ENCODE data around the gene RPA3. TPM values are rescaled to one million over a fixed set of nuclear protein-coding genes. Genes with fewer than 3 reads are reported as not detected.

RPA3 gene
- total RNA-seq, 1 experiment from 2014 or later: 87.5 TPM

DNA sequence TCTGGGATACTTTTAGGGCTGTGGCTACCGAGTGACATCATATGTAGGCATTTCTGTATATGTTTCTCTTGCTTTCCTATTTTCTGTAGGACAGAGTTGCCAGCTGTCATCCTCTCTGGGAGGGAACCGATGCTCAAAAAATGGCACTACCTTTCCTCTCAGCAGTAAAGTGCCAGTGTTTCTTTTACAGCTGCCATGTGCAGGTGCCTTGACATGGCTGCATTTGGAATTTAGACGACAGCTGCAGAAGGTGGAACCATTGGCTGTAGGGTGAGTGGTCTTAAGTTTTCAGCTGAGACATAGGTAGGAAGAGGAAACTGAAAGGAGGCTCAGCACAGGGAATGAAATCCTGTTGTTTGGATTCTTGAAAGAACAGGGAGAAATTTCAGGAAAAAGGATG lies 20.2 kb upstream of the RPA3 start:
- Histone ChIP-seq H3K4me3 (replicated peaks in 1 of 2; ENCODE audit: low read depth in 1 of 2, low read length in 2 of 2) (no peak overlapping the region), H4K20me1 (ENCODE audit: insufficient read depth) (no peaks in the 10 kb centered on the region), H3K4me1 (ENCODE audit: control insufficient read depth in 1 of 2, insufficient read depth in 2 of 2, low read length in 2 of 2) (no peaks in the 10 kb centered on the region), H3K9me3 (ENCODE audit: control insufficient read depth in 1 of 2, insufficient read depth in 1 of 2, low read depth in 1 of 2, low read length in 2 of 2) (no peaks in the 10 kb centered on the region), H3K36me3 (ENCODE audit: control insufficient read depth in 1 of 2, insufficient read depth in 2 of 2, low read length in 2 of 2) (no peaks in the 10 kb centered on the region), H3K27ac (ENCODE audit: low read depth, low read length) (no peak overlapping the region), H3K79me2 (ENCODE audit: insufficient read depth, low read length) (no peaks in the 10 kb centered on the region), H3K4me2 (ENCODE audit: low read length) (no peak overlapping the region), H3K27me3 (ENCODE audit: insufficient read depth, low read length) (no peaks in the 10 kb centered on the region), H3K9ac (ENCODE audit: low read length) (no peak overlapping the region), H3K9me2 (ENCODE audit: insufficient read depth) (no peaks in the 10 kb centered on the region), H2AFZ (ENCODE audit: low read depth, low read length, poor library complexity, severe bottlenecking) (no peak overlapping the region)
- TF ChIP-seq, protein P1, sequence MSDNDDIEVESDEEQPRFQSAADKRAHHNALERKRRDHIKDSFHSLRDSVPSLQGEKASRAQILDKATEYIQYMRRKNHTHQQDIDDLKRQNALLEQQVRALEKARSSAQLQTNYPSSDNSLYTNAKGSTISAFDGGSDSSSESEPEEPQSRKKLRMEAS (IDR thresholded peaks at IDR 0.05): no peak
- no peak for TF ChIP-seq EGR1 (IDR thresholded peaks at IDR 0.05; ENCODE audit: low read depth)
- TF ChIP-seq FOSL1 (IDR thresholded peaks at IDR 0.05; ENCODE audit: low read depth): no peak
- no peak for TF ChIP-seq ELF1 (IDR thresholded peaks at IDR 0.05; ENCODE audit: borderline replicate concordance, low read depth)
- TF ChIP-seq EZH2 (IDR thresholded peaks at IDR 0.05): no peak
- TF ChIP-seq CEBPB (IDR thresholded peaks at IDR 0.05; ENCODE audit: low read depth): no peak
- TF ChIP-seq CBX3 (IDR thresholded peaks at IDR 0.05; ENCODE audit: low read depth): no peak
- BruUV-seq (replicated peaks): no TSS peak
- intact Hi-C loops (cut with micrococcal nuclease): no loop called here
- ChIA-PET POLR2A (no interaction called here), RAD21 (ENCODE audit: low non-redundant PET in 1 of 2, low total read pairs in 2 of 2, uncharacterized antibody in 2 of 2, unreplicated experiment in 2 of 2) (no interaction called here), CTCF (no interaction called here)
- no peak for ATAC-seq
- DNase-seq (ENCODE audit: low read depth, low spot score): no peak

DNA sequence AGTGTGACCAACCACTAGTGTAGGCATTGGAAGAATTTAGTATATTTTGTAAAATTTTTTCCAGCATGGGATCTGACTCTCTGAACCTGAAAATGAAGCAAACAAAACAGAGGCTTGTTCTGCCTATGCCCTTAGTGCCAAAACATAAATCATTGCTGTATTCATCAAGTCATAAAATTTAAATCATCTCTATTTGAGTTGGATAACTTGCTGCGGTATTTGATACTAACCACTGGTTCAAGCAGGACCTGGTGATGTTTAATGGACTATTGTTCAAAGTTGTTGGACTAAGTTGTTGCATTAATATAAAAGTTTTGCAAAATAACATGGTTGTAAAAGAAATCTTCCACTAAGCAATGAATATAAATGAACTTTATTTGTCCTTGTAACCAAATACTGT lies 19.8 kb upstream of the RPA3 start:
- TF ChIP-seq EGR1 (IDR thresholded peaks at IDR 0.05; ENCODE audit: low read depth) (no peak), CBX3 (IDR thresholded peaks at IDR 0.05; ENCODE audit: low read depth) (no peak), CEBPB (IDR thresholded peaks at IDR 0.05; ENCODE audit: low read depth) (no peak), EZH2 (IDR thresholded peaks at IDR 0.05) (no peak), POLR2AphosphoS5 (IDR thresholded peaks at IDR 0.05; ENCODE audit: low read depth, low read length) (no peak), EZH2phosphoT487 (IDR thresholded peaks at IDR 0.05; ENCODE audit: borderline replicate concordance) (no peak), FOSL1 (IDR thresholded peaks at IDR 0.05; ENCODE audit: low read depth) (no peak), ELF1 (IDR thresholded peaks at IDR 0.05; ENCODE audit: borderline replicate concordance, low read depth) (no peak), JUND (IDR thresholded peaks at IDR 0.05) (no peak)
- TF ChIP-seq, protein P2, sequence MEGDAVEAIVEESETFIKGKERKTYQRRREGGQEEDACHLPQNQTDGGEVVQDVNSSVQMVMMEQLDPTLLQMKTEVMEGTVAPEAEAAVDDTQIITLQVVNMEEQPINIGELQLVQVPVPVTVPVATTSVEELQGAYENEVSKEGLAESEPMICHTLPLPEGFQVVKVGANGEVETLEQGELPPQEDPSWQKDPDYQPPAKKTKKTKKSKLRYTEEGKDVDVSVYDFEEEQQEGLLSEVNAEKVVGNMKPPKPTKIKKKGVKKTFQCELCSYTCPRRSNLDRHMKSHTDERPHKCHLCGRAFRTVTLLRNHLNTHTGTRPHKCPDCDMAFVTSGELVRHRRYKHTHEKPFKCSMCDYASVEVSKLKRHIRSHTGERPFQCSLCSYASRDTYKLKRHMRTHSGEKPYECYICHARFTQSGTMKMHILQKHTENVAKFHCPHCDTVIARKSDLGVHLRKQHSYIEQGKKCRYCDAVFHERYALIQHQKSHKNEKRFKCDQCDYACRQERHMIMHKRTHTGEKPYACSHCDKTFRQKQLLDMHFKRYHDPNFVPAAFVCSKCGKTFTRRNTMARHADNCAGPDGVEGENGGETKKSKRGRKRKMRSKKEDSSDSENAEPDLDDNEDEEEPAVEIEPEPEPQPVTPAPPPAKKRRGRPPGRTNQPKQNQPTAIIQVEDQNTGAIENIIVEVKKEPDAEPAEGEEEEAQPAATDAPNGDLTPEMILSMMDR (IDR thresholded peaks at IDR 0.05 in 2 of 3, conservative IDR thresholded peaks at IDR 0.05 in 1 of 3; ENCODE audit: borderline replicate concordance in 1 of 3, insufficient read depth in 1 of 3, low read depth in 2 of 3, low read length in 2 of 3): no peak
- TF ChIP-seq, protein P3, sequence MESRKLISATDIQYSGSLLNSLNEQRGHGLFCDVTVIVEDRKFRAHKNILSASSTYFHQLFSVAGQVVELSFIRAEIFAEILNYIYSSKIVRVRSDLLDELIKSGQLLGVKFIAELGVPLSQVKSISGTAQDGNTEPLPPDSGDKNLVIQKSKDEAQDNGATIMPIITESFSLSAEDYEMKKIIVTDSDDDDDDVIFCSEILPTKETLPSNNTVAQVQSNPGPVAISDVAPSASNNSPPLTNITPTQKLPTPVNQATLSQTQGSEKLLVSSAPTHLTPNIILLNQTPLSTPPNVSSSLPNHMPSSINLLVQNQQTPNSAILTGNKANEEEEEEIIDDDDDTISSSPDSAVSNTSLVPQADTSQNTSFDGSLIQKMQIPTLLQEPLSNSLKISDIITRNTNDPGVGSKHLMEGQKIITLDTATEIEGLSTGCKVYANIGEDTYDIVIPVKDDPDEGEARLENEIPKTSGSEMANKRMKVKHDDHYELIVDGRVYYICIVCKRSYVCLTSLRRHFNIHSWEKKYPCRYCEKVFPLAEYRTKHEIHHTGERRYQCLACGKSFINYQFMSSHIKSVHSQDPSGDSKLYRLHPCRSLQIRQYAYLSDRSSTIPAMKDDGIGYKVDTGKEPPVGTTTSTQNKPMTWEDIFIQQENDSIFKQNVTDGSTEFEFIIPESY (IDR thresholded peaks at IDR 0.05; ENCODE audit: extremely low read depth, insufficient replicate concordance, low read length): no peak
- TF ChIP-seq, protein P4, sequence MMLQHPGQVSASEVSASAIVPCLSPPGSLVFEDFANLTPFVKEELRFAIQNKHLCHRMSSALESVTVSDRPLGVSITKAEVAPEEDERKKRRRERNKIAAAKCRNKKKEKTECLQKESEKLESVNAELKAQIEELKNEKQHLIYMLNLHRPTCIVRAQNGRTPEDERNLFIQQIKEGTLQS (IDR thresholded peaks at IDR 0.05): no peak
- no peaks in the 10 kb centered on the region for H3K4me1 ChIP-seq (ENCODE audit: control insufficient read depth in 1 of 2, insufficient read depth in 2 of 2, low read length in 2 of 2)
- BruUV-seq (replicated peaks): no TSS peak
- no peak overlapping the region for H3K4me3 ChIP-seq (replicated peaks in 1 of 2; ENCODE audit: low read depth in 1 of 2, low read length in 2 of 2)
- H4K20me1 ChIP-seq (ENCODE audit: insufficient read depth): no peaks in the 10 kb centered on the region
- intact Hi-C loops (cut with micrococcal nuclease): no loop called here
- DNase-seq (ENCODE audit: low read depth, low spot score) (no peak), ATAC-seq (no peak)
- no peaks in the 10 kb centered on the region for H3K79me2 ChIP-seq (ENCODE audit: insufficient read depth, low read length)
- H3K9ac ChIP-seq (ENCODE audit: low read length): no peak overlapping the region
- H3K9me2 ChIP-seq (ENCODE audit: insufficient read depth): no peaks in the 10 kb centered on the region
- no peak overlapping the region for H3K27ac ChIP-seq (ENCODE audit: low read depth, low read length)
- no peak overlapping the region for H2AFZ ChIP-seq (ENCODE audit: low read depth, low read length, poor library complexity, severe bottlenecking)
- H3K36me3 ChIP-seq (ENCODE audit: control insufficient read depth in 1 of 2, insufficient read depth in 2 of 2, low read length in 2 of 2): no peaks in the 10 kb centered on the region
- RAD21 ChIA-PET (ENCODE audit: low non-redundant PET in 1 of 2, low total read pairs in 2 of 2, uncharacterized antibody in 2 of 2, unreplicated experiment in 2 of 2): no interaction called here
- no peaks in the 10 kb centered on the region for H3K27me3 ChIP-seq (ENCODE audit: insufficient read depth, low read length)
- H3K4me2 ChIP-seq (ENCODE audit: low read length): no peak overlapping the region
- CTCF ChIA-PET: no interaction called here
- POLR2A ChIA-PET: no interaction called here
- H3K9me3 ChIP-seq (ENCODE audit: control insufficient read depth in 1 of 2, insufficient read depth in 1 of 2, low read depth in 1 of 2, low read length in 2 of 2): no peaks in the 10 kb centered on the region

Data from HCT116 (cell line).